ENCODE results near the gene GALNTL6.
"Not testable (repeated sequence)": the region's sequence is repeated elsewhere in the genome, so short reads cannot be mapped to it uniquely, and the experiment has no call there.

GALNTL6 gene

GRCh38 chr4:172938072-172938829 lies 1125.0 kb downstream of the GALNTL6 start:
- no peak for DNase-seq (ENCODE audit: low read depth in 2 of 2)

DNA sequence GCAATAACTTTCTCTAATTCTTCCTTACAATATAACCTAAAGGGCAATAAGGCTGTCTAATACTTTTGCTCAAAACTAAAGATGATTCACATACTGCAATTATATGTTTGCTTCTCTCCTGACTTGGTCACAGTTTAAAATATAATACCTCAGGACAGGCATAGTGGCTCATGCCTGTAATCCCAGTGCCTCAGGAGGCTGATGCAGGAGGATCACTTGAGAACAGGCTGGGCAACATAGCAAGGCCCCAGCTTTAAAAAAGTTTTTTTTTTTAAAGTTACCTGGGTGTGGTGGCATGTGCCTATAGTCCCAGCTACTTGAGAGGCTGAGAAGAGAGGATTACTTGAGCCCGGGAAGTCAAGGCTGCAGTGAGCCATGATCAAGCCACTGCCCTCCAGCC lies 1125.7 kb downstream of the GALNTL6 start:
- DNase-seq (ENCODE audit: low read depth in 2 of 2), result no peak

- no peak for DNase-seq (ENCODE audit: low read depth in 2 of 2)
These were observed 1129.6 kb downstream of the GALNTL6 start for GRCh38 chr4:172942840-172943239.

- DNase-seq (ENCODE audit: low read depth in 2 of 2), result no peak
These were observed 1132.4 kb downstream of the GALNTL6 start for GRCh38 chr4:172945611-172946010.

- no peak for DNase-seq (ENCODE audit: low read depth in 2 of 2)
These were observed 1133.3 kb downstream of the GALNTL6 start for GRCh38 chr4:172946503-172946902.

DNA sequence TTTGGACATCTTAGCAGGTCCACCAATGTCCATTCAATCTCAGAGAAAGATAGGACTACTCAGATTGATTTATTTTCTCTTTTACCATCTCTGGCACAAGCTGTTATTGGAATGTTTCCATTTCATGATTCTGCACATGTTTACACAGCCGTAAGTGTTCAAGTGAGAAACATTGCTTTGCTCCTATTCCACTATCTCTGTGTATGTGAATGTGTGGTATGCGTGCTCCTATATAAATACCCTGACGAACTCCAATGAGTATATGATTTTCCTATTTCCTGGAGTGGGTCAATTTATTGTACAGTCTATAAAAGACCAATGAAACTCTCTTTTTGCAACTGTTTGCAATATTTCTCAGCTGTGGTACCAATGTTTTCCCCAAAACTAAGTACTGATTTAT lies 1134.4 kb downstream of the GALNTL6 start:
- DNase-seq (ENCODE audit: low read depth in 2 of 2), result no peak

DNA sequence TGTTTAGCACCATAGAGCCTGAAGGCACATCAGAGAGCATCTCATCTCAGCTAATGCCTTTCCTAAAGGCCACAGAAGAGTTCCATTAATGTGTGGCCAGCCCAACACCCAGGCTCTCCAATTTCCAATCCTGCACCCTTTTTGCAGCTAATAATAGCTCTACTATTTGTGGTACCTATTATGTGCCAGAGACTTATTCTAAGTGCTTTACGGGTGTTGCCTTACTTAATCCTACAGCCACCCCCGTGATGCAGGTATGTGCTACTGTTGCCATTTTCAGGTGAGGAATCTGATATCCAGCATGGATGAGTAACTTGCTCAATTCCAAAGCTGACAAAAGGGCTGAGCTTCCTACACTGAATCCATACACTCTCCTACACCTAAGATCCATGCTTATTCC lies 1137.8 kb downstream of the GALNTL6 start:
- DNase-seq (ENCODE audit: low read depth in 2 of 2), result no peak

DNA sequence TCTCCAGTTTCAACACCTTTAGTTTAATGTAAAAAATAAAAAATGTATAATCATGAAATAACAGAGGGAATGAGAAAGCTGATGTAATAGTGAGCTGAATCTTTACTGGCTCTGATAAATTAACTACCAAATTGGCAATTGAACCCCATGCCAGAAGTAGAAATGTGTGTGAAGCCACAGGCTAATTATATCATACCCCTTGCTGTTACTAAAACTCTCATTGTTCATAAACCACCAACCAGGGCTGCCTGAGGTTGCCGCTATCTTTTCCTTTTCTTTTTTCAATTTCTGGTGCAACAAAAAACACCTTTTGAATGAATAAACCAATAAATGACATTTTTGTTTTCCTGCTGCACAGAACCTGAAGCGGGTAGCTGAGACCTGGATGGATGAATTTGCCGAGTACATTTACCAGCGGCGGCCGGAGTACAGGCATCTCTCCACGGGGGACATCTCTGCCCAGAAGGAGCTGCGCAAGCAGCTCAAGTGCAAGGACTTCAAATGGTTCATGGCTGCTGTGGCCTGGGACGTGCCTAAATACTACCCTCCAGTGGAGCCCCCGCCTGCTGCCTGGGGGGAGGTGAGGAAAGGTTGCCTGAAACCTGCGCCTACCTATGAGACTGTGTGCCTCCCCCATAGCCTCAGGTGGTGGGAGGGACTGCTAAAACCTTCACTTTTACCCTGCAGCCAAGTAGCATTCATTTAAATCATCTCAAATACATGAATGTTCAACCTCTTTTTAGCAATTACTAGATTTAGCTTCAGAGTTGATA lies 1138.7 kb downstream of the GALNTL6 start:
- no peak for DNase-seq (ENCODE audit: low read depth in 2 of 2)

DNA sequence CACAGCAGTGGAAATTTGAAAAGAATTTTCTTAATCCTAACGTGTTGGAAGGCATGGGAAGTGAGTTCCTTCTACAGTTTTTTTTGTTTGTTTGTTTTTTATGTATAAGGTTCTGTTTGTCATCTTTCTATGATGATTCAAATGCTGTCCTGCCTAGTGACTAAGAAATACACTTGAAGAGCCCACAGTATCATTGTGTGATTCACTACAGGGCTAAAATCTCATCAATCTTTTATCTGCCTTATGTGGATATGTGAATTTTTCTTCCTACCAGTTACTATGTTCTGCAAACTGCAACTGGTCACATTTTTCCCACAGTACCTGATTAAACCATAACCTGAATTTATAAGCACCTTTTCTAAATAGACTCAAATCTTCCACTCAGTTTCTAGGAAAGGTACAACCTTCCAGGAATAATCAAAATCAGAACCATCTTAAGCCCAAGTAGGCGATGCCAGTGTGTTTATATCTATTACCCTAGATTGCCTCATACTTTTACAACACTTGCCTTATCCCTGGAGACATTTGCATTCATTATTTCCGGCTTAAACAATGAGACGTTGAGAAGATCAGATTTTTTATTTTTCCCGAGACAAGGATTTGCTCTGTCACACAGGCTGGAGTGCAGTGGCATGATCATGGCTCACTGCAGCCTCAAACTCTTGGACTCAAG lies 1140.8 kb downstream of the GALNTL6 start:
- no peak for DNase-seq (ENCODE audit: low read depth in 2 of 2)

DNA sequence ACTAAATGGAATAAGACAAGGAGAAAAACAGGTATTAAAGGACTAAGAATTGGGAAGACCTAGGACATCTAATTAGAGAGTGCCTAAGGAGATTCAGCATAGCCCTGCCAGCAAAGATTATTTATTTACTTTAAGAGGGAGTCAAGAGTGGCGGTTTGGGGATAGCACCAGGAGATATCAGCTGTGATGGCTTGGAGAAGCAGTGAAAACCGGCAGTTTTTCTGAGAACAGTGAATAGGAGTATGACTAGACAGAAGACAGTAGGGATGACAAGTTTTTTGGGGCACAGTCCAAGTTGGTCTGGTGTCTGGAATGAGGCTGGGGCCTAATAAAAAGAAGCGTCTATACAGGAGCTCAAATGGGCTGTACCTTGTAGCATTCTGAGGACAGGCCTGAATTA lies 1143.1 kb downstream of the GALNTL6 start:
- not testable (repeated sequence) for DNase-seq (ENCODE audit: low read depth in 2 of 2)

DNA sequence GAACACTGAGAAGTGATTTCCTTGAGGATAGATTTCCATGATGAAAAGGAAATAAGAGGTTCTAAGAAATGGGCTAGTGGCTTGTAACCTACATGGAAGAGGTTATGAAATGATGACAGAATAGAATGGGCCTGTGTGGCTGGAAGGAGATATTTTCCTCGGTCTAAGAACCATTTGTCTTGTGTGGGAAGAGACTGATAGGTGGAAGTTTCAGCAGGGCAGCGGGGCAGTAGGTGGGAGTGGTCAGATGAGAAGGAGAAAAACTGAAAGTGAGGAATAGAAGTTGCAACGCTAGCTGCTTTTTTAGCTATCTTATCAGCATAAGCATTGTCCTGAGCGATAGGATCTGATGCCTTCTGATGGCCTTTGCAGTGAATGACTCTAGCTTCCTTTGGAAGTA lies 1144.0 kb downstream of the GALNTL6 start:
- no peak for DNase-seq (ENCODE audit: low read depth in 2 of 2)

GRCh38 chr4:172962564-172963353 lies 1149.6 kb downstream of the GALNTL6 start:
- no peak for DNase-seq (ENCODE audit: low read depth in 2 of 2)

DNA sequence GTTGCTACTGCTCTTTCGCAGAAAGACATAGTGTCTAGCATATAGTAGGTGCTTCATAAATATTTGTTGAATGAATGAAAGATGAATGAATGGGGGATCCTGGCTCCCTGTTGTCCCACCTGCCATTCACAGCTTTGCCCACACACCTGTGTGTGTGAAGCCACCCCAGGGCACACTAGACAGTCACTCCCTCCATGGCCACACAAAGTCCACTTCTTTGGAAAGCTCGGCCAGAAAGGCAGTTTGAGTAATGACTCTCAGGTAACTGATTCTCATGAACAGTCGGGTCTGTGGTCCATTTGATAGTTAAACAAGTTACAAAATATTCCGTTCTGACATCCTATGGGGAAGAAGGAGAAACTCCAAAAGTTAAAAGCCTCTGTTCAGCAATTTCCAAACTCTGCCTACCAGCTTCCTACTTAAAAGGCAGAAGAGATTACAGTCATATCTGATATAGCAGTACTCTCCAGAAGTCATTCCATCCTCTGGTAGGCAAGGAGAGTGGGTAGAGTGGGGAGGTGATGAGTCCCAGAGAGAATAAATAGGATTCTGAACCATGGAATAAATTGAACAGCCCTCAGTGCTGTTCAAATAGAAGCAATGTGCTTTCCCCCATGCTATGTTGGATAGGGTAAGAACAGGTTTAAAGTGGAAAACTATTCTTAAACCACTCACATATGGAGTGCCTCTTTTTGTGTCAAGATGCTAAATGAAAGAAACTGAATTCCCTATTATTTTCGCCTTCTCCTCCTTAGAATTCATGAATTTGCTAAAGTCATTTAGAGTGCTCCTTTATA lies 1150.5 kb downstream of the GALNTL6 start:
- DNase-seq (ENCODE audit: low read depth in 2 of 2), result no peak

- not testable (repeated sequence) for DNase-seq (ENCODE audit: low read depth in 2 of 2)
These were observed 1157.0 kb downstream of the GALNTL6 start for GRCh38 chr4:172970189-172970588.

DNA sequence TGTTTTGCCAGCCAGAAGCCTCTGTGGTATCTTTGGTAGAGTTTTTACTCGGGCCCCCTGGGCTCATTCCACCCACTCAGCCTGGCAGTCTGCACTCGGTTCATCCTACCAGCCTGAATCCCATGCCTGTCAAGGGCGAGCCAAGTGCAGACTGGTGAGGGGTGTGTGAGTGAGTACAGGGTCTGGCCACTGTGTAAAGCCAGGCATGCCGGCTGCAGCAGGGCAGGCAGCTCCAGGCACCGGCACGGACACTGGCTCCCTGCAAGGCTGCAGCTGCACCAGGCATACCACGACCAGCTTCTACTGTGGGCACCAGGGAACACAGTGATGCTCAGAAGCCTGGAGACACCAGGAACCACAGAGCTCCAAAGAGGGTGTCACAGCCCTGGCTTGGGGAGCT lies 1161.4 kb downstream of the GALNTL6 start:
- no peak for DNase-seq (ENCODE audit: low read depth in 2 of 2)

DNA sequence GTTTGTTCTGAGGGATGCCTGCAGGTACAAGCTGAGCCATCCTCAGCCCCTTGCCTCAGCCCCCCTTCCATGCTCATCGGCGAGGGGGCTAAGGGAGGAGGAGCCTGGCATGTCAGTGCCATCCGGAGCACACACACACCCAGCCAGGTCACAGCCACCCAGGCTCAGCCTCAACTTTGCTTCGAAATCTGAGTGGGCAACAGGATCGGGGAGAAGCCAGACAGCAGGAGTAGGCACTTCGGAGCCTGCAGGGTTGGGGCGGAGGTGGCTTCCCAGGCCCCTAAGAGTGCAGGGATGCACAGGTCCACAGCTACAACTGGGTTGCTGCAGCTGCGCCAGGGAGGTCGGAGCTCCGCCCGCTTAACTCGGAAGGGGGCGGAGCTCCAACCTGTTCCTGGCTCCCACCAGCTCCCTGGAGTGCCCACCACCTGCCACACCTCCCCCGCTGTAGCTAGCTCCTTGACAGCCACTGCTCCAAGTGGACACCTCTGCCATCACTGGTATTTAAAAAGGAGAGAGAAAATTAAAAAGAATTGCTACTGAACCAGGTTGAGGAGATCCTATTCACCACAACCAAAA lies 1162.5 kb downstream of the GALNTL6 start:
- DNase-seq (ENCODE audit: low read depth in 2 of 2), result no peak

DNA sequence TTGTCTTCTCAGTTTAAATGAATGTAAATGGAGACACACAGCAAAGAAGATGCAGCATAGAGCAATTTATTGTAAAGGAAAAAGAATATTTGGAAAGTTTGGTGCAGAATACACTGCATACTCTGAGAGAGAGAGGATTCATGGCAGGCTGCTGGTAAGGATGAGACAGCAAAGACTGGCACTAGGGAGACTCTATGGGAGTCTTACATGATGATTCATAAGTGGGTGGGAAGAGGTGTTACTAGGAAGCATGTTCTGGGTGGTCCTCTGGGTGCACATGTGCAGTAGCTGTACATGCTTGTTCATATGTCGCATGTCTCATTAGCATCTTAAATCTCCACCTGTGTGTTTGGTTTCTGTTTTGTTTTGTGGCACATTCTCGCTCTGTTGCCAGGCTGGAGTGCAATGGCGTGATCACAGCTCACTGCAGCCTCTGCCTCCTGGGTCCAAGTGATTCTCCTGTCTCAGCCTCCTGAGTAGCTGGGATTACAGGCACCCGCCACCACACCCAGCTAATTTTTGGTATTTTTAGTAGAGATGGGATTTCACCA lies 1164.4 kb downstream of the GALNTL6 start:
- DNase-seq (ENCODE audit: low read depth in 2 of 2), result not testable (repeated sequence)

GRCh38 chr4:172978848-172979247 lies 1165.6 kb downstream of the GALNTL6 start:
- DNase-seq (ENCODE audit: low read depth in 2 of 2), result no peak

DNA sequence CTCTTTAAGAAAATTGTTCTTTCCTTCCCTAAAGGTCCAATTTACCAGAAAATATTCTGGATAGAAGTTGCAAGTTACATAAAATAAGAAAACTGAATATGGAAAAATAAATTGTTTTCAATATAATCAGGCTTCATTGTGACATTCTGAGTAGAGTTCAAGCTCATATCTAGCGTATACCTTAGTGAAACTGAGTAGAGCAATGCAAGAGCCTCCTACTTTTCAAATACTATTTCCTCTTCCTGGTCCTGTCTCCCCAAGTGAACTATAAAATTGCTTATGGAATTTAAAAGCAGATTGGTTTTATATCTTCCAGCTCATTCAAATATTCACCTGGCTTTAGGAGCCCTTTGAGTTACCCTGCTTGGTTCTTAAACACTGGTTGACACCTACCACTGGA lies 1166.1 kb downstream of the GALNTL6 start:
- DNase-seq (ENCODE audit: low read depth in 2 of 2), result no peak

DNA sequence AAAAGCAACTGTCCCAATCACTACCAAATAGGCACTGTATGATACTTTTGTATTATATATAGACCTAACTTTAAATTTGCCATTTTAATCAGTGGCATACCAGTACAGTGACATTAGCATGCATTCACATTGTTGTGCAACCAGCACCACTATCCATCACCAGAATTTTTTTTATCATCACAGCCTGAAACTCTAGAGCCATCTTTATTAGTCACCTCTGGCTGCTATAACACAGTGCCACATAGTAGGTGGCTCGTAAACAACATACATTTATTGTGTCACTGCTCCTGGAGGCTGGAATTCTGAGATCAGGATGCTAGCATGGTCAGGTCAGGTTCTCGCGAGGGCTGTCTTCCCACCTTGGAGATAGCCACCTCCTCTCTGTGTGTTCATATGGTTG lies 1167.0 kb downstream of the GALNTL6 start:
- DNase-seq (ENCODE audit: low read depth in 2 of 2), result no peak

Data from stimulated activated CD4-positive, alpha-beta T cell treated with anti-CD3 and anti-CD28 coated beads, Interleukin-12 subunit alpha, Interleukin-12 subunit beta, amount 100 ng/mL, for 24 hours (primary cell).